Kidney glomerular epithelial cell (primary cell): ENCODE data around the gene ARIH1.

Experiments used
- DNase-seq: peaks from one replicate; lab custom pipeline; 2025; lab: John Stamatoyannopoulos, UW

Gene ARIH1

DNA sequence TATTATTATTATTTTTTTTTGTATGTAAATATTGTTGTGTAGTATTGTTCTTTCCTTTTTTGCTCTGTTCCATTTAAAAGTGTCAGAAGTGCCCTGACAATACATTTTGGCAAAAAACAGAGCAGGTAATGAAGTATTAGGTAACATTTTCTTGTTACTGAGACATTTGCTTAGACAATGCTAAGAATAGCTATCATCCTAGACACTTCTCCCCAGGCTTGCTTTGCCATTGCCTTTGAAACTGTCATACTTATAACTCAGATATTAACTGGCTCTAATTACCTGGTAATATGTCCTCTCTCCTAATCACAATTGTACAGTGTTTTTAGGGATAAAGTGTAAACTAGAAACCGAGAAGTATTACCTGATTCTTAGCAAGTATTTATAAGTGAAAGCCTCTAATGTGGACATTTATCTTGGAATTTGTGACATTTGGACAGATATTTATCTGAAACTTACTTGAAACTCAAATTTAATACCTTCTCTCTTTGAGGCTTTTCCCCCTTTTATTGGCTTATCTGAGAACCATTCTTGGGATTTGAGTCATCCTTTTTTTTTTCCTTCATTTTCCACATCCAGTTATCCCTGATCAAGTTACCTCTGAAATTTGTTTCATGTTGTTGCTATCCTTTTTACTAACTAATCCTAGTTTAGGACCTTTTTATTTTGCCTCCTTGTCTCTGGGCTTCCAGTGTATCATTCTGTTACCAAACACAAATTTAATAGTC lies 13.1 kb downstream of the ARIH1 start:
- no peak for DNase-seq

DNA sequence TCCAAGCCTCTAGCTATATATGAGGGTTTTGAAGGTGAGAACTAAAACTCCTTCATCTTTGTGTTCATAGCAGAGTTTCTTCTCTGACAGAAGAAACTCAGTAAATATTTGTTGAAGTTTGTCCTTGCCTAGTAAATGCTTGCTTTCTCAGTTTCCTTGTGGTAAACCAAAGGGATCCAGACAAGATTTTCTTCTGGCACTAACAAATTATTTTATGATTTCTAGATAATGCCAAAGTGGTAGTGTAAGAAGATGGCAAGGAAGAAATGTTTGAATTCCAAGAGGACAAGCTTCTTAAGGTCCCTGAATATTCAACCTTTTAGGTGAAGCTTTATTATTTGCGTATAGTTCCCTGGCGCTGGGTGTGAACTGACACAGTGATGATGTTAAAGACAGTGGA lies 14.4 kb downstream of the ARIH1 start:
- no peak for DNase-seq

DNA sequence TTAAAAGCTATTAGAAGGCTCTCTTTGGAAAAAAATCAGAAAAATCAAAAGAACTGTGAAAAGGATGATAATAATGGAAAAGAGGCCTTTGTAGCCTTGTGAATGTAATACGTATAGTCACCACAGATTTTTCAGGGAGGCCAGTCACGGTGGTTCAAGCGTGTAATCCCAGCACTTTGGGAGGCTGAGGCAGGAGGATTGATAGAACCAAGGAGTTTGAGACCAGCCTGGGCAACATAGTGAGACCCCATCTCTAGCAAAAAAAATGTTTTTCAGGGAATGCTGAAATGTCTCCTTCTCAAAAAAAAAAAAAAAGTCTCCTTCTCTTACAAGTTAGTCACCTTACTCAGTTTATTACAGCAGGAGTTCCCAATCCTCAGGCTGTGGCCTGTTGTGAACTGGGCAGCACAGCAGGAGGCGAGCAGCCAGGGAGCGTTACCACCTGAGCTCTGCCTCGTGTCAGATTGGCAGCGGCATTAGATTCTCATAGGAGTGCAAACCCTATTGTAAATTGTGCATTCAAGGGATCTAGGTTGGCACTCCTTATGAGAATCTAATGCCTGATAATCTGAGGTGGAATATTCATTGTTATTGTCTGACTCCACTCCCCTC lies 15.9 kb downstream of the ARIH1 start:
- DNase-seq: no peak

DNA sequence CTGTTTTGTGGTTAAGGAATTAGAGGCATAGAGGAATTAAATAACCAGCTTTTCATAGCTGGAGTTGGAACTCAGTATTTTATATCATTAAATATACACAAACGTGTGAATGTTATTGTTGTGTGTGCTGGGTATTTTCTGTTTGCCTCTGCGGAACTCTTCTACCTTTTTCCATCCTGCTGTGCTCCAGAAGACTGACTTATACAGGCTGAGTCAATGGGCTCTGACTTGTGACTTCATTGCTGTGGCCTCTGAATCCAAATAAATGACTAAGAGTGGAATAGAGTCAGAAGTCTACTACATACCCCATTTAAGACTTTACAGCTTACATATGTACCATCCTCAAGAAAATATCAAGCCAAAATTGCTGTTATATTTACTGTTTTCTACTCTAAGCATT lies 17.6 kb downstream of the ARIH1 start:
- DNase-seq: peak; percentile 80

DNA sequence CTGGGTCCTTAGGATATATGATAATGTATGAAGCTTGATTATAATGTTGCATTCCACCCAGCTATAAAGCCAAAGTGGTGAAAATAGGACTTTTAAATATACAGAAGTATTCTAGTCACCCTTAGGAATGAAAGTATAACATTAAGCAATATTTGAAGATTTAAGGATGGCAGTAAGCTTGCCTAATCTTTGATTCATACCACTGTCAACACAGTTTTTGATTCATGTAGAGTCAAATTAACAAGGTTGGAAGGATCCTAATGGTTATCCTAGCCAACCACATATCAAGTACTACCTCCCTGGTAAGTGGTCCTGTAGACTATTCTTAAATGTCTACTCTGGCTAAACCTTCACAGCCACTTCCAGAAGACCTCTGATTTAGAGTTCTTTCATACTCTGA lies 18.6 kb downstream of the ARIH1 start:
- DNase-seq: no peak

DNA sequence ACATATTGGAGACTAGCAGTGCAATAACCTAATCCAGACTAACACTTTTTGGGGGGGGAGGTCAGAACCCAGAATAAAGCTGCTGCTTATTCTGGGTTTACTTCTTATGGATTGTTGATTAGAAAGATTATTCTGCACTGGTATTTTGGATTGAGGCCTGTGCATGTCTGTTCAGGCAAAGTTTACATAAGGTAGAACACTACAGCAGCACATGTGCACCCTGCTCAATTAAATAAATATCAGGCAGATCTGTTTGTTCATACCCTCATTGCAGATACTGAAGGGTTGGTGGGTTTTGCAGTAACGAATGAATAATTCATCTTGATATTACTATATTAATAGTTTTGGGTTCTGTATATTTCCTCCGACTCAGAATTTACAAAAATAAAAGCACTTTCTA lies 19.1 kb downstream of the ARIH1 start:
- DNase-seq: no peak

DNA sequence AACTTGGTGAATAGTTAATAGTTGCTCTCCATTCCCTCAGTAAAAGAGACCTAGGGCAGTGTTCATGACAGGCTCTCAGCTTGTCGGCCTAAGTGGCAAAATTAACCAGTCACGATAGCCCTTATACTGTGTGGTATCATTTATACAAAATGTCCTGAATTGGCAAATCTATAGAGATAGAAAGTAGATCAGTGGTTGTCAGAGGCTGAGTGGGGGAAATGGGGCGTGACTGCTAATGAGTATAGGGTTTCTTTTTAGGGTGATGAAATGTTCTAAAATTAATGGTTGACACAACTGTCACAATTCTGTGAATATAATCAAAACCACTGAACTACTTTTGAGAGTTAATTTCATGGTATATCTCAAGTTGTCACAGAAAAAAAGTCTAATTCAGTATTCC lies 20.9 kb downstream of the ARIH1 start:
- no peak for DNase-seq

DNA sequence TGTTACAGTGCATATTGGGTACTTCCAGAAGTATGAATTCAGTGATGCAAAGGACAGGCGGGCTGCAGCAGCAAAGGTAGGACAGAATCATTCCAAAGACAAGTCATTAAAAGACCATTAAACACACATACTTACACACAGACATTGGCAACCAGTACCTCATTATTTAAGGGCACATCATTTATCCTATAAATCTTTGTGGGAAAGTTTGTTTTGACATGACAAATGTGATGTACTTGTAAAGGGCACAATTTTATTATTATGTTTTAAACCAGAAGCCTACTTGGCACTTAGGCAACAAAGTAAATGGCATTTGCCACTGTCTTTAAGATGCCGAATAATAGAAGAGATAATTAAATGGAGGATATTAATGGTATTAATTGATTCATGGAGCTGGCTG lies 22.7 kb downstream of the ARIH1 start:
- no peak for DNase-seq

DNA sequence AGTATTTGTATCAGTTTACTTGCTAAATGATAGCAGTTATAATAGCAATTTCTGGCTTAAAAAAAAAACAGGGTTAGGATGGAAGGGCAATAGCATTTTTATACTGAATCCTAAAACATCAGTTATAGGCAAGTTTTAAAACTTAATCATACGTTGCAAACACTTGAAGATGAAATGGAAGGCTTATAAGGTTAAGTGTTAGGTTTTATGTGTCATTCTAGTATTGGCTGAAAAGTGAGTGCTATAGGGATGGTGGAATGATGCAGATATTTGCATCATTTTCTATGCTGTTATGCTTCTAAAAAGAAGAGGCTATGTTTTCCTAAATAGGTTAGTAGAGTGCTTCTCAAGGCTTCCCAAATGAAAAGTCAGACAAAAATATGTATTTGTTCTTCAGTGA lies 23.3 kb downstream of the ARIH1 start:
- DNase-seq: no peak

DNA sequence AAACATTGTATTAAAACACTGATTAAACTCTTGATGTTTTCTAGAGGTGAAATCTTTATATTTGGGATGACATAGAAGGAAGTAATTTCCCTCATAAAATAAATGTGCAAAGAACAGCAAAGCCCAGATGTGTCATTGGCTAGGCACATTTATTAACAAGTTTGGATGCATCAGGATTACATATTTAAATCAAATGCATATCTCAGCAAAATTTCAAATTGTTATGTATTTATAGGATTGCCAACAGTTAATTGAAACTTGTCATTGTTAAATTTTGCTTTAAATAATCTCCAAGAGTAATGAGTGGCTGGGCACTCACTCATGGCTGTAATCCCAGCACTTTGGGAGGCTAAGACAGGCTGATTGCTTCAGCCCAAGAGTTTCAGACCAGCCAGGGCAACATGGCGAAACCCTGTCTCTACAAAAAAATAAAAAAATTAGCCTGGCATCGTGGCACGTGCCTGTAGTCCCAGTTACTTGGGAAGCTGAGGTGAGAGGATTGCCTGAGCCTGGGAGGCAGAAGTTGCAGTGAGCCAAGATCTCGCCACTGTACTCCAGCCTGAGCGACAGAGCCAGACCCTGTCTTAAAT lies 28.2 kb downstream of the ARIH1 start:
- no peak for DNase-seq

DNA sequence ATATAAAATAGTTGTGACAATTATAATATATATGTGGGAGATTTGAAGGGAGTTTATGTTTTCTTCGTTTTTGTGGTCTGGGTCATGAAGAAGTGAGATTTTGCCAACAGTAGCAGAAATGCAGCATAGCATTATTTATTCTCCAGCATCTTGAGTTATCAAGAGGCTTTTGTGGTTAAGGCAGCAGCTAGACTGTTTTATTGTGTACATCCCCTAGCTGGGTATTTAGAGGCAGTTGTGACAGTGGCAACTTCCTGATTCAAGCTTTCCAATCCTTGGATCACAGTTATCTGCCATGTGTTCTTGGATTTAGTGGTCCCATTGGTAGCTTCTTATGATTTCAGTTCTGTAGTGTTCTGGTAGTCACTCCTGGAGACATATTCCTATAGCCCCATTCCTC lies 29.0 kb downstream of the ARIH1 start:
- DNase-seq: no peak

DNA sequence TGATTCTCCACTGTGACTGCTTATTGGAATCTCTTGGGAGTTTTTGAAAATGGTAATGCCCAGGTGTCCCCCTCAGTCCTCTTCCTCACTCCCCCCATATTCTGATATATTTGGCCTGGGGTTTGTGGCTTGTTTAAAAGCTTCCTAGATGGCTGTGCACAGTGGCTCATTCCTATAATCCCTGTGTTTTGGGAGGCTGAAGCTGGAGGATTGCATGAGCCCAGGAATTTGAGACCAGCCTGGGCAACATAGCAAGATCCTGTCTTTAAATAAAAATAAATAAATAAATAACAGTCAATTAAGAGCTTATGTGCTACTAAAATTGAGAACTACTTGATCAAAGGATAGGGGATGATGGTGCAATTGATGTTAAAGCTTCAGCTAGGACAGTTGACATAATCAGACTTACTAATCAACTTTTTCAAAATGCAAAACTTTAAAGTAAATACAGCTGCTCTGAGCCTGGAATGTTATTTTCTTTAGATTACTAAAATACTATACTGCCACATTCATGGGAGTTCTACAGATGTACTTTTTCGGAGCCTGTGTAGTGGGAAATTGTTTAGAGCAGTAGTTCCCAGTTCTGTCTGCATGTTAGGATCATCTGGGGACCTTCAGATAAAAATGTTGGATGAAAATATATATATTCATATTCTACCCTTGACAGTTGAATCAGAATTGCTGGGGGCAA lies 33.4 kb downstream of the ARIH1 start:
- no peak for DNase-seq

DNA sequence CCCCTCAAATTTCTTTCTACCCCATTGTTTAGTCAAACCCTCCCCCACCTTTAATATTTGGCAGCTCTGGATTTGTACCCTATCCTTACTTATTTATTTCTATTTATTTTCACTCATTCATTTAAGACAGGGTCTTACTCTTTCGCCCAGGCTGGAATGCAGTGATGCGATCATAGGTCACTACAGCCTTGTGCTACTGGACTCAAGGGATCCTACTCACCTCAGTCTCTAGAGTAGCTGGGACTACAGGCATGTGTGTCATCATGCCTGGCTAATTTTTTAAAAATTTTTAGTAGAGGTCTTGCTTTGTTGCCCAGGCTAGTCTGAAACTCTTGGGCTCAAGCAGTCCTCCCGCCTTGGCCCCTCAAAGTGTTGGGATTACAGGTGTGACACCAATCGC lies 35.4 kb downstream of the ARIH1 start:
- no peak for DNase-seq

DNA sequence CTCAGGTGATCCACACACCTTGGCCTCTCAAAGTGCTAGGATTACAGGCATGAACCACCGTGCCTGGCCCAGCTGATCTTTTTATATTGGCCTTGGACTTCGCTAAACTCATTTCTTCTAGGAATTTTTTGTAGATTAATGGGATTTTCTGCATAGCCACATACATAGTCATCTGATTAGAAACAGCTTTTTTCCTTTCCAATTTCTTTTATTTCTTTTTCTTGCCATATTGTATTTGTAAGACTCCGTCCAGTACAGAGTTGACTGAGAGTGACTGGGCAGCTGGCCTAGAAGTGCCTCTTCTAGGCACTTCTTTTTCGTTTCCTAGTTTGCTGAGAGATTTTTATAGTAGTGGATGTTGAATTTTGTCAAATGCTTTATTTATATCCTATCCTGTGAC lies 37.4 kb downstream of the ARIH1 start:
- no peak for DNase-seq

DNA sequence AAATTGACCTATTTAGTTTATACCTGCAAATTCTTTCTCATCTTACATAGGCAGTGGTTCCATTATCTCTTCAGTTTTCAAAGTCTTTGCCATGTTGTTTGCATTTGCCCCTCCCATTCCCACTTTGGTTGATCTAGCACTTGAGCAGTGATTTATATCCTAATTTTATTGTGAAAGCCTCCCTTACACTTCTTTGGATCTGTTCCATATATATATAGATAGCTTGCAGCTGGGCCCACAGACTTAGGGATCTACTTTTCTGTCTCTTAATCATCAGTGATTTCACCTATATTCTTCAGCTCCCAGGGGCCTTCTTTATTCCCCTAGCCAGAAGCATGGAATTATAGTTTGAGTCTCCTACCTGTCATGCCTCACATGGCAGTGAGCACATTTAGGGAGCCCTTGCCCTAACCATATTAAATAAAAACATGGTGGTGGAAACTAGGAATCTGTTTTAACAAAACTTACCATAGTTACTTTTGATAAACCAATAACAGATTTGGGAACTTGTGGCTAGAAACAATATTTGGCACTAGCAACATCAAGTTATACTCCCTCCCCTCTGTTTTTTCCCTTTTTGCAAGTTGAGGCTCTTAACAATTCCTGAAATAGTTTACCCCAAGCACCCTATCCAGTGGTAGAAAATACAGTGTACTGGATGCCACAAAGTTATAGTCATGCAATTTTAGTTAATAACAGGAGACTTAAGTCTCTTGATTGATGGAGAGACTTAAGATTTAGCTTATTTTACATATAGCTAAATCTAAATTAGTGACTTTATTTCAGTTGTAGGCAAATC lies 41.7 kb downstream of the ARIH1 start:
- DNase-seq: no peak

DNA sequence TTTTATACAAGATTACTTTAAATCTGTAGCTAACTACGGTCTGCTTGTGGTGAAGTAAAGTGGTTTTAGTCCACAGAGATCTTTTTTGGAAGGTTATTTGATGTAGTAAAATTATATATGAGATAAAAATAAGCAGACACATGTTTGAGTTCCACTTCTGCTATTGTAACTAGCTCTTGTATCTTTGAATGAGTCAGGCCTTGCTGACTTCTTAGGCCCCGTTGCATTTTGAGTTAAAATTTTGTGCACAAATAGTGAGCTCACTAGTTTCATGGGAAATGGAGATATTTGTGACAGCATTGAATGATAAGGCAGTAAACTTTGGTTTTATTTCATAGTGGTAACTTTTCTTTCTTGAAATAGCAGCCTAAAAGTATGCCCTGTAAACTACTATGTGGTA lies 42.6 kb downstream of the ARIH1 start:
- DNase-seq: no peak

DNA sequence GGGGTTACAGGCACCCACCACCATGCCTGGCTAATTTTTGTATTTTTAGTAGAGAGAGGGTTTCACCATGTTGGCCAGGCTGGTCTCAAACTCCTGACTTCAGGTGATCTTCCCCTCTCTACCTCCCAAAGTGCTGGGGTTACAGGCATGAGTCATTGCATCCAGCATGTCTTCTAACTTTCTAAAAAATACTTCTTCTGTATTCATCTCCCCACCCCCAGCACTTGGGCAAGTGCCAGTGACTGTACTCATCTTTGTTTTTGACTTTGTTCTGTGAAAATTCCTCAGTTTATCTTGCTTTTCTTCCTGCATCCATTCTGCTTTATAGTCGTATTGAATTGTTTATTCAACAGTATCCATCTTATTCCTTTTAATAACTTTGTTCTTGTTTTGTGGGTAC lies 47.6 kb downstream of the ARIH1 start:
- DNase-seq: no peak

DNA sequence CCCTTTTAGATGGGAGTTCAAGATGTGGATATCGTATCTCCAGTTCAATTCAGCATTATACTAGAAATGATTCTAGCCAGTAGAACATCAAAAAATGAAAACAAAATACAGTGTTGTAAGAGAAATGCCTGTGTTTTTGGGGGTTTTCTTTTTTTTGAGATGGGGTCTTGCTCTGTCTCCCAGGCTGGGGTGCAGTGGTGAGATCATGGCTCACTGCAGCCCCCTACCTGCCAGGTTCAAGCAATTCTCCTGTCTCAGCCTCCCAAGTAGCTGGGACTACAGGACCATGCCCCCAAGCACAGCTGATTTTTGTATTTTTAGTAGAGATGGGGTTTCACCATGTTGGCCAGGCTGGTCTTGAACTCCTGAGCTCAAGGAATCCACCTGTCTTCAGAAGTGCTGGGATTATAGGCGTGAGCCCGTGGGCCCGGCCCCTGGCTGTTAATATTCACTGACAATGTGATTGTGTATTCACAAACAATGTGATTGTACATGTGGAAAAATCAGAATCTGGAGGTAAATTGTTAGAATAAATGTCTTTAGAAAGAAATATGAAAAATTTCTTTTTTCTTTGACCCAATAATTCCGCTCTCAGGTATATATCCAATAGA lies 59.0 kb downstream of the ARIH1 start:
- DNase-seq: no peak

DNA sequence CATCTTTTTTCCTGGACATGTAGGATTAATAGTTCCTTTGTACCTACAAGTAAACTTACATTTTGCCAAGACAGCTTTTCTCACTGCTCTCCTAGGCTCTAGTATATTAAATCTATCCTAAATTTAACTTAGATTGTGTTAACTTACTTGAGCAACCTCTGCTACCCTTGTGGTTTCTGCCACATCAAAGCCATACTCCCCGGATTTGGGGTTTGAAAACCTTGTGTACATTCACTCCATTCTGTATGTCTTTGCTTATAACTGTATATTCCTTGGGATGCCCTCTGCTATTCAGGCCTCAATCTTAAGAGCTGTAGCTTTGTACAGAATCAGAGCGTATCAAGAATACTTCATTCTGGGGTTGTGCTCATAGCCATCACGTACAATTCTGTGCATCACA lies 60.4 kb downstream of the ARIH1 start:
- DNase-seq: no peak

DNA sequence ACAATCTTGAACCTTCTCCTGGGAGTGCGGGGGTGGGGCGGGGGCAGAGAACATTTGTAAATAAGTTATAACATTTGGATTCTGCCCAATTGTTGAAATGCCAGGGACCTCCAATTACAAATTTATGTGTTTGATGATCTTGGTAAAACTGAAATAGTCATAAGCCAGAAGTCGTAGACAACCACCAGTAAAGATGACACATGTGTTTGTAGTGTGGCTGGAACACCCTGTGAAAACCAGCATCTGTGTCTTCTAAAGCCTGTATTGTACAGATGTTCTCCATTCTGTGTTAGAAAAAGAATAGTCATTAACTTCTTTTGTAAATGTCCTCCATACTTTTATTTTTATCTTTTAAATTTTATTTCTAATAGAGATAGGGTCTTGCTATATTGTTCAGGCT lies 61.8 kb downstream of the ARIH1 start:
- no peak for DNase-seq

DNA sequence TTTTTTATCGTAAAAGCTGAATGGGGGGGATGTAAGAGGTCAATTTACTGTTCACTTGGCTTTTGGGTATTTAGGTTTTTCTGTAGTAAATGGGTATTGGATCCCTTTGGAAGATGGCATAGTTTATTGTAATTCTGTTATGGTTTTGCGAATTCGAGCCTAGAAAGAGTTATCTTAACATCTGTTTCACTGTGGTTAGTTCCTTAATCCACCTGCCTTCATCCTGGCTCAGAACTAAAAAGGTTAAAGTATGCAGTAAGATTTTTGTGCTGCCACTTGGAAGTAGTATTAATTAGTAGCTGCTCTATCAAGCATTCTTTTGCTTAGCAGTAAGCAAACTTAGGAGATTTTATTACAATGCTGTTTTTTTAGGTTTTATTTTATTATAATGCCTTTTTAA lies 62.4 kb downstream of the ARIH1 start:
- DNase-seq: no peak

DNA sequence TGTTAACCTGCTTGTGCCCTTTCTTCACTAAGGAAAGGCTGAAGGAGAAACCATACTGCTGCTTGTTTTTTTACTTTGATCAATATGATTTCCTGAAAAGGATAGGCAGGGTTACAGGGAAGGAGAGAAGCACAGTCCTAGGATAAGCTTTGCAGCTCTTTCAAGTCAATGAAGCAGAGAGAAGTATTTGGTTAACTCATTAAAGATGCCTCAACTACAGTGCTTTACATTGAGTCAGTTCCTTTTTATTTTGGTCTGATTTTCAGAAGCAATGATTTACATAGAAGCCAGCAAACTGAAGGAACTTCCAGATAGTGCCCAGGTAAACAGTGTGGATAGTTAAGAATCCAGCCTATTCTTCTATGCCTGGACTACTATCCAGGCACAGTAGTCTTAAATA lies 64.8 kb downstream of the ARIH1 start:
- no peak for DNase-seq
